SK-N-SH (cell line): ENCODE data around the gene TSPYL2. TPM values are rescaled to one million over a fixed set of nuclear protein-coding genes. Genes with fewer than 3 reads are reported as not detected.

Source experiments
- CTCF ChIA-PET: fragments of 300-600, 350-600 bp; formaldehyde crosslinking; extraction: SDS; loops from one replicate; lab custom pipeline; 2021; lab: Yijun Ruan, JAX
- POLR2A ChIA-PET: fragments of 350-600 bp; sonication (Branson Sonifier 250); formaldehyde crosslinking; extraction: SDS; loops from one replicate; lab custom pipeline; 2020; ENCODE audit warnings: antibody characterized with exemption, inconsistent platforms; lab: Yijun Ruan, JAX
- DNase-seq: peaks from one replicate; pipeline ENCODE4 v3.0.0; 2012
- H2AFZ ChIP-seq: fragments of 200-600 bp; sonication (generic); 2 replicates; pipeline ENCODE4 v1.8.1; 2016; ENCODE audit warnings: antibody characterized with exemption, mild to moderate bottlenecking, low read depth
- H3F3A ChIP-seq: fragments of 200-600 bp; sonication (generic); replicated peaks from 2 replicates; pipeline ENCODE3; 2016; ENCODE audit warnings: antibody characterized with exemption, mild to moderate bottlenecking; ENCODE audit not compliant: insufficient read depth
- H3K27ac ChIP-seq, 2 experiments: fragments of 200-500 bp in 1 of 2; fragments of 200-600 bp in 1 of 2; sonication (Bioruptor generic) in 1 of 2; sonication (generic), shearing (Covaris generic) in 1 of 2; 2 replicates each; pipeline versions ENCODE4 v1.5.1 to v1.6.1; 2014 to 2016; ENCODE audit warnings: low read depth in 2 of 2, inconsistent platforms in 1 of 2, low read length in 1 of 2, mild to moderate bottlenecking in 1 of 2, mixed read lengths in 1 of 2
- H3K27me3 ChIP-seq: fragments of 200-600 bp; sonication (generic), shearing (Covaris generic); 2 replicates; pipeline ENCODE4 v1.6.1; 2016; ENCODE audit warnings: mixed run types; ENCODE audit not compliant: insufficient read depth
- H3K36me3 ChIP-seq, 2 experiments: fragments of 200-500 bp in 1 of 2; fragments of 200-600 bp in 1 of 2; sonication (Bioruptor generic) in 1 of 2; sonication (generic) in 1 of 2; replicated peaks in 1 of 2; 2 replicates each; pipeline versions ENCODE3 to v1.5.1; 2014 to 2016; ENCODE audit warnings: low read length in 1 of 2, mild to moderate bottlenecking in 1 of 2; ENCODE audit not compliant: insufficient read depth in 2 of 2, control insufficient read depth in 1 of 2
- H3K4me1 ChIP-seq, 2 experiments: fragments of 200-500 bp in 1 of 2; fragments of 200-600 bp in 1 of 2; sonication (Bioruptor generic) in 1 of 2; sonication (generic), shearing (Covaris generic) in 1 of 2; 2 replicates each; pipeline versions ENCODE4 v1.5.1 to v1.6.1; 2014 to 2016; ENCODE audit warnings: low read depth in 1 of 2, low read length in 1 of 2, mixed run types in 1 of 2; ENCODE audit not compliant: insufficient read depth in 2 of 2, control insufficient read depth in 1 of 2
- H3K4me2 ChIP-seq: fragments of 200-600 bp; sonication (generic), shearing (Covaris generic); 2 replicates; pipeline ENCODE4 v1.6.1; 2017; ENCODE audit warnings: mixed run types
- H3K4me3 ChIP-seq, 2 experiments: fragments of 200-500 bp in 1 of 2; fragments of 200-600 bp in 1 of 2; sonication (Bioruptor generic) in 1 of 2; sonication (generic), shearing (Covaris generic) in 1 of 2; 2 replicates each; pipeline versions ENCODE4 v1.5.1 to v1.8.1; 2014 to 2016; ENCODE audit warnings: low read depth in 2 of 2, inconsistent platforms in 1 of 2, low read length in 1 of 2, mild to moderate bottlenecking in 1 of 2, mixed read lengths in 1 of 2, moderate library complexity in 1 of 2
- H3K79me2 ChIP-seq: fragments of 200-600 bp; sonication (generic); 2 replicates; pipeline ENCODE4 v1.8.1; 2017; ENCODE audit warnings: mild to moderate bottlenecking; ENCODE audit not compliant: insufficient read depth
- H3K9ac ChIP-seq: fragments of 200-600 bp; sonication (generic); 2 replicates; pipeline ENCODE4 v1.6.1; 2017; ENCODE audit warnings: mixed run types
- H3K9me2 ChIP-seq: fragments of 200-600 bp; sonication (generic); 2 replicates; pipeline ENCODE4 v1.6.1; 2017; ENCODE audit warnings: mixed run types
- H3K9me3 ChIP-seq: fragments of 200-600 bp; sonication (generic); 2 replicates; pipeline ENCODE4 v1.6.1; 2017; ENCODE audit warnings: mixed run types, mild to moderate bottlenecking, moderate library complexity
- H4K20me1 ChIP-seq: fragments of 200-600 bp; sonication (generic); 2 replicates; pipeline ENCODE4 v1.6.1; 2017; ENCODE audit warnings: mild to moderate bottlenecking, mixed run types; ENCODE audit not compliant: insufficient read depth
- ELF1 ChIP-seq: IDR thresholded peaks from 2 replicates; pipeline ENCODE4 v1.4.0; 2012
- EP300 ChIP-seq, 2 experiments: IDR thresholded peaks; 2 replicates each; pipeline versions ENCODE4 v1.4.0 to v1.6.1; 2012; ENCODE audit warnings: borderline replicate concordance in 1 of 2, low read depth in 1 of 2, low read length in 1 of 2
- EZH2phosphoT487 ChIP-seq: fragments of 200-600 bp; sonication (generic); IDR thresholded peaks from 2 replicates; pipeline ENCODE4 v1.6.1; 2017; ENCODE audit warnings: low read depth, mixed run types, mild to moderate bottlenecking, antibody characterized with exemption, moderate library complexity, borderline replicate concordance
- FOXM1 ChIP-seq: IDR thresholded peaks from 2 replicates; pipeline ENCODE4 v1.4.0; 2012; ENCODE audit warnings: low read depth, mild to moderate bottlenecking
- PBX3 ChIP-seq: IDR thresholded peaks from 2 replicates; pipeline ENCODE4; 2012
- POLR2AphosphoS5 ChIP-seq: IDR thresholded peaks from 2 replicates; pipeline ENCODE4 v1.6.1; 2012; ENCODE audit warnings: low read depth, low read length
- REST ChIP-seq: IDR thresholded peaks from 2 replicates; pipeline ENCODE4 v1.6.1; 2012; ENCODE audit warnings: mild to moderate bottlenecking, low read depth, low read length, moderate library complexity
- RFX5 ChIP-seq: IDR thresholded peaks from 2 replicates; pipeline ENCODE4 v1.6.1; 2012; ENCODE audit warnings: mild to moderate bottlenecking, improper control_type of control experiment, low read length
- SMC3 ChIP-seq: IDR thresholded peaks from 2 replicates; pipeline ENCODE4 v1.6.1; 2012; ENCODE audit warnings: low read depth, low read length, improper control_type of control experiment
- TEAD4 ChIP-seq: IDR thresholded peaks from 2 replicates; pipeline ENCODE4 v1.4.0; 2012; ENCODE audit warnings: mild to moderate bottlenecking, borderline replicate concordance; ENCODE audit not compliant: insufficient read depth
- WGBS: methylation state at CpG from one replicate; pipeline ENCODE4 v1.1.6; 2017; ENCODE audit warnings: low lambda C conversion rate; 5-methylcytosine and 5-hydroxymethylcytosine counted together
- polyA plus RNA-seq, 3 experiments: library from polyadenylated mRNA; depleted of rRNA; stranded (reverse); fragments of >200 nt; gene quantifications; 2 replicates each; pipeline ENCODE4 v1.2.3, GENCODE V29; 2012
- TF ChIP-seq, protein P1 (sequence below): fragments of 150-350 bp; IDR thresholded peaks from 2 replicates; pipeline ENCODE4 v1.6.1; 2016; ENCODE audit warnings: mild to moderate bottlenecking, low read depth, low read length
- TF ChIP-seq, protein P2 (sequence below): IDR thresholded peaks from 2 replicates; pipeline ENCODE4 v1.4.0; 2012; ENCODE audit warnings: low read depth, borderline replicate concordance
- TF ChIP-seq, protein P3 (sequence below): fragments of 150-350 bp; IDR thresholded peaks from 2 replicates; pipeline ENCODE4 v1.6.1; 2017; ENCODE audit warnings: antibody characterized with exemption, low read length, low read depth, borderline replicate concordance

TSPYL2 gene
- polyA plus RNA-seq, 1 of the 3 experiments (the other 2 are of a cell fraction): 26.4 TPM

DNA sequence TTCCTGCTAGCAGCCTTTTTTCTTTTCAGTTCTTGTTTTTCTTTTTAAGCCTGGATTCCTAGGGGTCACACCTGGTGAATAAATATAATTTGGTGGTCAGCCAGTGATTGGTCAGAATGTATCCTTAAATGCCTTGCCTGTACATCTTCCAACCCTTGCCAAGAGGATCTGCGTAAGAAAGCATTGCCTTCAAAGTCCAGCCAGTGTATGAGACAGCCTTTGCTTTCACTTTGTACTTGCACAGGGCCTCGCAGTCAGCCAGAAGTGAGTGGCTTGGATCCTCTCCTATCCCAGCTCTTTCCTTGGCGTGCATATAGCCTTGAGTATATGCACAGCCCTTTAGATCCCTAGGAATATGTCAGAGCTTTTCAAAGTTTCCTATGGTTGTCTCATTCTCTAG lies 33.9 kb downstream of the TSPYL2 start:
- Histone ChIP-seq H3K4me3 (0 out of 4 replicates have a peak overlapping the region, but pooled peaks of 1 of the 2 experiments have one; percentile 3), H3K9me3 (no peaks in the 10 kb centered on the region), H2AFZ (no peak overlapping the region), H3K4me1 (no peaks in the 10 kb centered on the region), H3K9me2 (no peaks in the 10 kb centered on the region), H3K9ac (no peak overlapping the region), H3K4me2 (no peak overlapping the region; the same call in 1 of the 2 replicates), H3K36me3 (no peaks in the 10 kb centered on the region), H3K27me3 (no peaks in the 10 kb centered on the region), H3F3A (no peaks in the 10 kb centered on the region), H4K20me1 (no peaks in the 10 kb centered on the region), H3K27ac (no peak overlapping the region), H3K79me2 (no peaks in the 10 kb centered on the region)
- POLR2A ChIA-PET: no interaction called here
- no peak for DNase-seq
- CTCF ChIA-PET: no interaction called here
- no peak for TF ChIP-seq EP300 (IDR thresholded peaks at IDR 0.05; ENCODE audit: borderline replicate concordance in 1 of 2, low read depth in 1 of 2, low read length in 1 of 2)
- TF ChIP-seq, protein P1, sequence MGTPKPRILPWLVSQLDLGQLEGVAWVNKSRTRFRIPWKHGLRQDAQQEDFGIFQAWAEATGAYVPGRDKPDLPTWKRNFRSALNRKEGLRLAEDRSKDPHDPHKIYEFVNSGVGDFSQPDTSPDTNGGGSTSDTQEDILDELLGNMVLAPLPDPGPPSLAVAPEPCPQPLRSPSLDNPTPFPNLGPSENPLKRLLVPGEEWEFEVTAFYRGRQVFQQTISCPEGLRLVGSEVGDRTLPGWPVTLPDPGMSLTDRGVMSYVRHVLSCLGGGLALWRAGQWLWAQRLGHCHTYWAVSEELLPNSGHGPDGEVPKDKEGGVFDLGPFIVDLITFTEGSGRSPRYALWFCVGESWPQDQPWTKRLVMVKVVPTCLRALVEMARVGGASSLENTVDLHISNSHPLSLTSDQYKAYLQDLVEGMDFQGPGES: no peak
- TF ChIP-seq, protein P2, sequence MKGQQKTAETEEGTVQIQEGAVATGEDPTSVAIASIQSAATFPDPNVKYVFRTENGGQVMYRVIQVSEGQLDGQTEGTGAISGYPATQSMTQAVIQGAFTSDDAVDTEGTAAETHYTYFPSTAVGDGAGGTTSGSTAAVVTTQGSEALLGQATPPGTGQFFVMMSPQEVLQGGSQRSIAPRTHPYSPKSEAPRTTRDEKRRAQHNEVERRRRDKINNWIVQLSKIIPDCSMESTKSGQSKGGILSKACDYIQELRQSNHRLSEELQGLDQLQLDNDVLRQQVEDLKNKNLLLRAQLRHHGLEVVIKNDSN: no peak
- no peak for TF ChIP-seq ELF1
- TF ChIP-seq FOXM1: no peak
- TF ChIP-seq RFX5: no peak
- no peak for TF ChIP-seq SMC3
- TF ChIP-seq TEAD4: no peak
- TF ChIP-seq POLR2AphosphoS5: no peak
- no peak for TF ChIP-seq REST
- TF ChIP-seq PBX3: no peak
- no peak for TF ChIP-seq EZH2phosphoT487
- TF ChIP-seq, protein P3, sequence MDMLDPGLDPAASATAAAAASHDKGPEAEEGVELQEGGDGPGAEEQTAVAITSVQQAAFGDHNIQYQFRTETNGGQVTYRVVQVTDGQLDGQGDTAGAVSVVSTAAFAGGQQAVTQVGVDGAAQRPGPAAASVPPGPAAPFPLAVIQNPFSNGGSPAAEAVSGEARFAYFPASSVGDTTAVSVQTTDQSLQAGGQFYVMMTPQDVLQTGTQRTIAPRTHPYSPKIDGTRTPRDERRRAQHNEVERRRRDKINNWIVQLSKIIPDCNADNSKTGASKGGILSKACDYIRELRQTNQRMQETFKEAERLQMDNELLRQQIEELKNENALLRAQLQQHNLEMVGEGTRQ: no peak
- 65% methylated on average over 3 of the region's 3 CpGs for WGBS
